H4 (cell line): ENCODE data around the gene MCMBP. TPM values are rescaled to one million over a fixed set of nuclear protein-coding genes. Genes with fewer than 3 reads are reported as not detected.
"Not testable (repeated sequence)": the region's sequence is repeated elsewhere in the genome, so short reads cannot be mapped to it uniquely, and the experiment has no call there.

Experiments
- DNase-seq: peaks from one replicate; pipeline ENCODE4 v3.0.0-alpha.2; 2015; ENCODE audit warnings: low spot score
- total RNA-seq: library from RNA; depleted of rRNA; stranded (reverse); fragments of >200 nt; shearing (Covaris generic); gene quantifications from 2 replicates; pipeline ENCODE4 v1.2.3, GENCODE V29; 2014

MCMBP gene
- total RNA-seq, 1 experiment from 2014 or later: 77.3 TPM

DNA sequence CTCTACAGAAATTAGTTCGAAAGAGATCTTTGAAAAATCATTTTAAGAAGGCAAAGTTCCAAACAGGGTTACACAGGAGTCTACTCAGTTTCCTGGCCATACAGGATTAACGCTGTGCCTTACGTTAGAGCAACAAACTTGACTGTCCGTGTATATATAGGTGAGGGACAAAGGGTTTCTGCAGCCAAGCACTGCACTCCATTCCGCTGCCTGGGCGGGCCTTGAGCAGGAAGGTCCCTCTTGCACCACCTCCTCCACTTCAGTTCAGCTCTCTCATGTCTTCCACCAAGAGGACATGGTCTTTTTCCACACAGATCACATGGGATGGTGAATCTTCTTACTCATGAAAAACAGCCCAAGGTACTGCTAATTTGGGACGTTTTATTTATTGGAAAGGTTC is 43.2 kb downstream of the MCMBP start:
- no peak for DNase-seq

DNA sequence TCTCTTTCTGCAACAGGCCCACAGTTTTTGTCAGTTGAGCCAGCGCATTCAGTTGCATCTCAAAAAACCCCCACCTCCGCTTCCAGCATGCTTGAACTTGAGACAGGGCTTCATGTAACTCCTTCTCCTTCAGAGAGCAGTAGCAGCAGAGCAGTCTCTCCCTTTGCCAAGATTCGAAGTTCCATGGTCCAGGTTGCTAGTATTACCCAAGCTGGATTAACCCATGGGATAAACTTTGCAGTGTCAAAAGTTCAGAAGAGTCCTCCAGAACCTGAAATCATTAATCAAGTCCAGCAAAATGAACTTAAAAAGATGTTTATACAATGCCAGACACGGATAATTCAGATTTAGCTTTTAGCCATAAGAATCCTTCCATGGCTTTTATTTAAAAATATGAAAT is 45.2 kb downstream of the MCMBP start:
- no peak for DNase-seq

DNA sequence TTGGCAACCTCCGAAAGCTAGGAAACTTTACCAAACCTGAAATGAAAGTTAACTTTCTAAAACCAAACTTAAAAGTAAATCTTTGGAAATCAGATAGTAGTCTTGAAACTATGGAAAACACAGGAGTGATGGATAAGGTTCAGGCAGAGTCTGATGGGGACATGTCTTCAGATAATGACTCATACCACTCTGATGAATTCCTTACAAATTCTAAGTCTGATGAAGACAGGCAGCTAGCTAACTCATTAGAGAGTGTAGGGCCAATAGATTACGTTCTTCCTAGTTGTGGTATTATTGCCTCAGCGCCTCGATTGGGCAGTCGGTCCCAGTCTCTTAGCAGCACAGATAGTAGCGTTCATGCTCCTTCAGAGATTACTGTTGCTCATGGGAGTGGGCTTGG is 45.9 kb downstream of the MCMBP start:
- DNase-seq: no peak

DNA sequence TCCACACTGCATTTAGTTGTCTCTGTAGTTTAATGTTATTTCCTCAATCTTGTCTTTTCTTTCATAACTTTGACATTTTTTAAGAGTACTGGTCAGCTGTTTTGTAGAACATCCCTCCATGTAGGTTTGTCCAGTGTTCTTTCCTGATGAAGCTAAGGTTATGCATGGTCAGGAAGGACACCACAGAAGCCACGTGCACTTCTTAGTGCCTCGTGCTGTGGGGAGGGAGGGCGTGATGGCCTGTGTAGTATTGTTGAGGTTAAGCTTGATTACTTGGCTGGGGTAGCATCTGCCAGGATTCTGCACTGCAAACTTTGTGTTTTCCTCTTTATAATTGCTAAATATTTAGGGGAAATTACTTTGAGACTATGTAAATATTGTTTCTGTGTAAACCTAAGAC is 48.3 kb downstream of the MCMBP start:
- no peak for DNase-seq

DNA sequence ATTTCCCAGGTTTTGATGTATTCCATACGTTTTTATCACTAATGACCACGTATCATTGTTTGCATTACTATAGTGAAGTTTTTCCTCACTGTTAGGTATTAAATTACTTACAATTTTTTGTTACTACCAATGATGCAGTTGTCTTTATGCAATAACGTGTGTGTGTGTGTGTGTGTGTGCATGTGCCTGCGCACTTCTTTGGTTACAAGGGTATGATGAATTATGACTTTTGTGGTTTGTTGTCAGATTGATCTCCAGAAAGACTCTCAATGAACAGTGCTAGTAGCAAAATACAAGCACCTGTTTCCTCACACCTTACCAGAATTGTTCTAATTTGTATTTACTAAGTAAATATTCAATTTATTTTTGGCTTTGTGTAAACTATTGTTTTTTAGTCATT is 51.5 kb downstream of the MCMBP start:
- DNase-seq: no peak

GRCh38 chr10:119818889-119819270 is 53.8 kb downstream of the MCMBP start:
- DNase-seq: no peak

DNA sequence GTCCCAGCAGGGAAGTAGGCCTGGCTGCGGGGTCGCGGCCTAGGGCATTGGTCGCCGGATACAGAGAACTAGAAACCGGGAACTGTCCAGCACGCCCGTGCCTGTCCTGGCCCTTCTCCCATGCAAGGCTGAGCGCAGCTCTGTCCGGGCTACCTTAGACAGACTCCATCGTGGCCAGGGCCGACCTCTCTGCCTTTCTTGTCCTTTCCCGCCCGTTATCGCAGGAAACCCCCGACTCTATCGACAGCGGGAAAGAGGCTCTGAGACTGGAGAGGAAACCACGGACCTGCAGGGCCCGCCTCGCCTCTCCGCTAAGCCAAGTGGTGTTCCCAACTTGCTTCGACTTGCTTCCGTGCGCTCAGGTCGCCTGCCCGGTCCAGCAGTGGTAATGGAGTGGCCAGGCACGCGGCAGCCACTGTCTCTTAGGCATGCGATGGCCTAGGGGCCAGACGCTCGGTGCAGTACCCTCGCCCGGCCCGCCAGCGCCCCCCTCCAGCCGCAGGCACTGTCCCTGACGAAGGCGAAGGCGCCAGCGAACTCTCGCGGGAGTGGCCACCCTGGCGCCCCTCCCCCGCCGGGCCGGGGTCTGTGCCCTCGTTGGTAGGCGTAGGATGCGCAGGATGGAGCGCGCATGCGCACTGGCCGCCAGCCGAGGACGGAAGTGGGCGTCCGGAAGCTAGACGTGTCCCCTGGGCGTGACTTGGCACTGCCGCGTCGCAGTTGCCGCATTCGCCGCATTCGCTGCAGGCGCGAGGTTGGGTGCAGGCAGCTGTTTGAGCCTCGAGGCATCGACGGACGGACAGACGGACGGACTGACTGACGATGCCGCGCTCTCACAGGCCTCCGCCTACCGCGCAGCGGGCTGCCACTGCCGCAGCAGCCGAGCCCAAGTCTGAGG is 54.4 kb downstream of the MCMBP start:
- DNase-seq: no peak

- DNase-seq: no peak
Observed at GRCh38 chr10:119815671-119816070, 57.0 kb downstream of the MCMBP start.

GRCh38 chr10:119812684-119813083 is 60.0 kb downstream of the MCMBP start:
- no peak for DNase-seq

GRCh38 chr10:119811122-119811521 is 61.5 kb downstream of the MCMBP start:
- no peak for DNase-seq

GRCh38 chr10:119807960-119808697 is 64.5 kb downstream of the MCMBP start:
- peak; percentile 88 for DNase-seq

DNA sequence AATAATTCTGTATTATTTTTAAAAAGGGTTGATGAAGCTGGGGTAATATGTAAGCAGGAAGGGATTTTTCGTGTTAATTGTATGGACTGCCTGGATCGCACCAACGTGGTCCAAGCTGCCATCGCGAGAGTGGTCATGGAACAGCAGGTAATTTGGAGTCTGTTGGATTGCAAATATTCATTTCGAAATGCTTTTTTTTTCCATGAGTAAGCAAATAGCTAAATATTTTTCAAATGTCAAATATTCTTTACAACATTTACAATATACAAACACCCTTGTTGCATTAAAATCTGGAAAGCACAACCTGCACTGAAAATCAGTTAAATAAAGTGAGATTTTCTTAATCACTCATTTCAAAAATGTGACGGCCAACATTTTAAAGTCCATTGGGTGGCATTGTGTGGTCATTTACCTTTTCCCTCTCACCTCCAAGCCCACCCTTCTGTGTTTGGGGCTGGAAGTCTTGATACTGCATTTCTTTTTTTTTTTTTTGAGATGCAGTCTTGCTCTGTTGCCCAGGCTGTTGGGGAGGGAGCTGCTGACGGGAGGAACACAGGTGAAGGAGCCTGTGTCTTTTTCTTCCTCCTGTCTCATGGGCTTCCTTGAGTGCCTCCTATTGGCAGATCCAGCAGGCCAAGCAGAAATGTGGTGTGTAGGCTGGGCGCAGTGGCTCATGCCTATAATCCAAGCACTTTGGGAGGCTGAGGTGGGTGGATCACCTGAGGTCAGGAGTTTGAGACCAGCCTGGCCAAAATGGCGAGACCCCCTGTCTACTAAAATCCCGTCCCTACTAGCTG is 66.1 kb downstream of the MCMBP start:
- no peak for DNase-seq

GRCh38 chr10:119805702-119806230 is 66.9 kb downstream of the MCMBP start:
- DNase-seq: no peak

- DNase-seq: peak; percentile 31
Observed at GRCh38 chr10:119803264-119803663, 69.4 kb downstream of the MCMBP start.

- no peak for DNase-seq
Observed at GRCh38 chr10:119801998-119802538, 70.6 kb downstream of the MCMBP start.

DNA sequence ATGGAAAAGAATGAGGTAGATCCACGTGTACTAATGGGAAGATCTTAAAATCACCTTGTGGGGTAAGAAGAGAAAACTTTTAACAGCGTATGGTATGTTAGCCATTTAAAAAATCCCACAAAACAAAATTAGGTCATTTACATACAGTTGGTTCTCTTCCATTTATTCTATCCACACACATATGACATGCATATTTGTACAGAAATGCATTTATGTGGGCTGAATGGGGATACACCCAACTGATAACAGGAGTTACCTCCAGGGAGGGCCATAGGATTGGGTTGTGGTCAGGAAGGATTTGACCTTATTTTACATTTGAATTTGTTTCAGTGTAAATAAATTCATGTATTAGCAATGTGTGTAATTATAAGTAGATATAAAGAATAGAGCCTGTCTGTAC is 71.5 kb downstream of the MCMBP start:
- DNase-seq: no peak

- no peak for DNase-seq
Observed at GRCh38 chr10:119796039-119796438, 76.6 kb downstream of the MCMBP start.

GRCh38 chr10:119795101-119795500 is 77.5 kb downstream of the MCMBP start:
- DNase-seq: not testable (repeated sequence)

- DNase-seq: peak; percentile 95
Observed at GRCh38 chr10:119786117-119786769, 86.4 kb downstream of the MCMBP start.

GRCh38 chr10:119784340-119785067 is 88.1 kb downstream of the MCMBP start:
- peak; percentile 74 for DNase-seq

- no peak for DNase-seq
Observed at GRCh38 chr10:119783665-119784027, 89.0 kb downstream of the MCMBP start.
